ENCODE results near the gene SDK1.

SDK1 gene

DNA sequence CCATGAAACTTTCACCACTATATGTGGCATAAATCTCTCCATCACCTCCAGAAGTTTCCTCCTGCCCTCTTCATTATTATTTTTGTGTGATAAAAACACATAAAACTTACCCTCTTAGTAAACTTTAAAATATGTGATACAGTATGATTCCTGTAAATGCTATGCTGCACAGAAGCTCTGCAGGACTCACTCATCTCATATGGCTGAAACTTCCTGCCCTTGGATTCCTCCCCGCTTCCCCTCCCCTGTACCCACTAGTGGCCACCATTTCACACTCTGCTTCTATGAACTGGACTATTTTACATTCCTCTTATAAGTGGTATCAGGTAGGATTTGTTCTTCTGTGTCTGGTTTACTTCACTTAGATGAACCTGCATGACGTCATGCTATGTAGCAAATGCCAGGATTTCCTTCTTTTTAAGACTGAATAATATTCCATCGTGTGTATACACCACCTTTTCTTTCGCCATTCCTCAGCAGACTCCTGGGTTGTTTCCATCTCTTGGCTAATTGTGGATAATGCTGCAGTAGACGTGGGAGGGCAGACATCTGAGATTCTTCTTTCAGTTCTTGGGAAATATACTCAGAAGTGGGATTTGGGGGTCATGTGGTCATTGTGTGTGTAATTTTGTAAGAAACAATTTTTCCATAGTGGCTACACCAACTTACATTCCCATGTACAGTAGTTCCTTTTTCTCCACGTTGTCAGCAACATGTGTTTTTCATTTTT lies 335.2 kb downstream of the SDK1 start:
- in situ Hi-C loops (cut with HindIII; ENCODE audit: low sequenced_read_pairs) = no loop called here

DNA sequence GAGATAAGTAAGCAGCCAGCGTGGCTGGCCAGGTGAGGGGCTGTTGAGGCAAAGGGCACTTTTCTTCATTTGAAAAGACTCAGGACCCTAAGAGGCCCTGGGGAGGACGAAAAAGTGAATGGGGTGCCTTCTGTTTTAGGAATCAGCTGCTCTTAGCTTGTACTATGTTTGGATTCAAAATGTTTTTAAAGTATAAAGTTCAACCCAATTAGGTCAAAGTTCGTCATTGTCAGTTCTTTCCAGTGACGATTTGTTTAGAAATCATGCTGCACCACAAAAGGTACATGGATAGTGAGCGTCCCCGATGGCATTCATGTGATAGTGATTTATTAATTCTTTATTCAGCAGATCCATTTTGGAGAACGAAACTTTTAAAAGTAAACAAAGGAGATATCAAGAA lies 338.2 kb downstream of the SDK1 start:
- in situ Hi-C loops (cut with HindIII; ENCODE audit: low sequenced_read_pairs) = no loop called here
- DNase-seq (ENCODE audit: low read depth) = no peak
- TF ChIP-seq, protein P1, sequence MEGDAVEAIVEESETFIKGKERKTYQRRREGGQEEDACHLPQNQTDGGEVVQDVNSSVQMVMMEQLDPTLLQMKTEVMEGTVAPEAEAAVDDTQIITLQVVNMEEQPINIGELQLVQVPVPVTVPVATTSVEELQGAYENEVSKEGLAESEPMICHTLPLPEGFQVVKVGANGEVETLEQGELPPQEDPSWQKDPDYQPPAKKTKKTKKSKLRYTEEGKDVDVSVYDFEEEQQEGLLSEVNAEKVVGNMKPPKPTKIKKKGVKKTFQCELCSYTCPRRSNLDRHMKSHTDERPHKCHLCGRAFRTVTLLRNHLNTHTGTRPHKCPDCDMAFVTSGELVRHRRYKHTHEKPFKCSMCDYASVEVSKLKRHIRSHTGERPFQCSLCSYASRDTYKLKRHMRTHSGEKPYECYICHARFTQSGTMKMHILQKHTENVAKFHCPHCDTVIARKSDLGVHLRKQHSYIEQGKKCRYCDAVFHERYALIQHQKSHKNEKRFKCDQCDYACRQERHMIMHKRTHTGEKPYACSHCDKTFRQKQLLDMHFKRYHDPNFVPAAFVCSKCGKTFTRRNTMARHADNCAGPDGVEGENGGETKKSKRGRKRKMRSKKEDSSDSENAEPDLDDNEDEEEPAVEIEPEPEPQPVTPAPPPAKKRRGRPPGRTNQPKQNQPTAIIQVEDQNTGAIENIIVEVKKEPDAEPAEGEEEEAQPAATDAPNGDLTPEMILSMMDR (IDR thresholded peaks at IDR 0.05; ENCODE audit: low read depth, low read length, missing control alignments) = no peak
- H3K4me3 ChIP-seq (ENCODE audit: low read depth, low read length) = no peak overlapping the region

More for the DNA sequence above, 335.2 kb downstream of the SDK1 start:
- DNase-seq (ENCODE audit: low read depth) = no peak
- TF ChIP-seq, protein P1 (IDR thresholded peaks at IDR 0.05; ENCODE audit: low read depth, low read length, missing control alignments) = no peak
- H3K4me3 ChIP-seq (ENCODE audit: low read depth, low read length) = no peak overlapping the region

DNA sequence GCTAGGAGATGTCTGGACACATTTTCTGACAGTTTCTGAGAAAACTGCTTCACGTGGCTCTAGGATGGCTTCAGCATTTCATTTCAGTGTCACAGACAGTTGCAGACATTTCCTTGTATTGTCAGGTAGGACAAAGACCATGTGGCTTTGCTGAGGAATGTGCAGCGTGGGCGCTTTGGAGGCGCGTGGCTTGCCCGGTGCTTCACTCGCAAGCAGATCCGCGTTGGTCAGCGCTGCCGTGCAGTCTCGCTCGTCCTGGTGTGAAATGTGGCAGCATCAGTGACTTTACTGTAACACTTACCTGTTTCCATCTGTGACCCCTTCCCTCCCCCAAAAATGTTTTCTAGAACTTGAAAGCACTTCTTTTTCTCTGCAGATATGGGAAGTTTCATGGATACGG lies 340.5 kb downstream of the SDK1 start:
- TF ChIP-seq, protein P1 (IDR thresholded peaks at IDR 0.05; ENCODE audit: low read depth, low read length, missing control alignments) = no peak
- no peak for DNase-seq (ENCODE audit: low read depth)
- H3K4me3 ChIP-seq (ENCODE audit: low read depth, low read length) = no peak overlapping the region
- in situ Hi-C loops (cut with HindIII; ENCODE audit: low sequenced_read_pairs) = no loop called here

DNA sequence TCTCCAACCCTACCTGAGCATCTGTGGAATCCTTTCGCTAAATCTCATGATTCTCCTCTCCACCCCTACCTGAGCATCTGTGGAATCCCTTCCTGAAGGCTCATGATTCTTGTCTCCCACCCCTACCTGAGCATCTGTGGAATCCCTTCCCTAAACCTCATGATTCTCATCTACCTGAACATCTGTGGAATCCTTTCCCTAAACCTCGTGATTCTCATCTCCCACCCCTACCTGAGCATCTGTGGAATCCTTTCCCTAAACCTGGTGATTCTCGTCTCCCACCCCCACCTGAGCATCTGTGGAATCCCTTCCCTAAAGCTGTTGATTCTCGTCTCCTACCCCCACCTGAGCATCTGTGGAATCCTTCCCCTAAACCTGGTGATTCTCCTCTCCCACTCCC lies 342.0 kb downstream of the SDK1 start:
- TF ChIP-seq, protein P1 (IDR thresholded peaks at IDR 0.05; ENCODE audit: low read depth, low read length, missing control alignments) = no peak
- no peak for DNase-seq (ENCODE audit: low read depth)
- in situ Hi-C loops (cut with HindIII; ENCODE audit: low sequenced_read_pairs) = no loop called here
- H3K4me3 ChIP-seq (ENCODE audit: low read depth, low read length) = no peak overlapping the region

DNA sequence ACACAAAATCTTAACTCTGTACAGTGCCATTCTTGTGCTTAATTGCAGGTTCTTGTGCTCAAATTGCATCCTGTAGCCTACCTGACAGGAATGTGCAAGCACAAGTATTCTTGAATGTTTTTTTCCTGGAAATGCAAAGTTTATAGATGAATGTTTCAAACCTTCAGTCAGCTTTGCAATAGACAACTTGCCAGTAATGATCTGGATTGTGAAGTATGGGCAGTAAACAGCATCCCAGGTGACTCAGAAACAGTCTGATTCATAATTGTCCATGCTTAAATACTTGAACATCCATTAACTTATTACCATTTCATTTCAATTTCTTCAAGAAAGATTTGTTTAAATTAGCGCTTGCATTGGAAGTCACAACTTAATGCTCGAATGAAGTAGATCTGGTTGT lies 347.2 kb downstream of the SDK1 start:
- no peak overlapping the region for H3K4me3 ChIP-seq (ENCODE audit: low read depth, low read length)
- TF ChIP-seq, protein P1 (IDR thresholded peaks at IDR 0.05; ENCODE audit: low read depth, low read length, missing control alignments) = no peak
- in situ Hi-C loops (cut with HindIII; ENCODE audit: low sequenced_read_pairs) = no loop called here
- DNase-seq (ENCODE audit: low read depth) = no peak

DNA sequence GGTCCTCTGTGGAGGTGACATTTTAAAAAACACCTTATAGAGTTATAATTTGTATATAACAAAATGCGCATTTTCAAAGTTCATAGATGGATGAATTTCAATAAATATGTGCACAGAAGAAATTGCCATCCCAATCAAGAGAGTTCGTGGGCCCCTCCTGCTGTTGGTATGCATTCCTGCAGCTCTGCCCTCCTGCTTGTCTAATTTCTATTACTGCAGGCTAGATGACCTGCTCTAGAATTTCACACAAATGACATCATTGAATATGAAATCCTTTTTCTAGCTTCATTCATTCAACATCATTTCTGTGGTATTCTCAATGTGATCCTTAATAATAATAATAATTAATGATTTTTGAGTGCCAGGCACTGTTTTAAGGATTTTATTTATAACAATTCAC lies 348.2 kb downstream of the SDK1 start:
- TF ChIP-seq, protein P1 (IDR thresholded peaks at IDR 0.05; ENCODE audit: low read depth, low read length, missing control alignments) = peak; percentile 40
- in situ Hi-C loops (cut with HindIII; ENCODE audit: low sequenced_read_pairs) = no loop called here
- DNase-seq (ENCODE audit: low read depth) = no peak
- H3K4me3 ChIP-seq (ENCODE audit: low read depth, low read length) = no peak overlapping the region

Data from astrocyte of the cerebellum (primary cell).